AG09319 (cell line): Measurements from ENCODE around the gene RNF144A.
"Not testable (repeated sequence)": the region's sequence is repeated elsewhere in the genome, so short reads cannot be mapped to it uniquely, and the experiment has no call there.

Experiments
- DNase-seq: peaks from one replicate; pipeline ENCODE4 v3.0.0-alpha.2; 2010; ENCODE audit warnings: low read depth; ENCODE audit errors: extremely low read depth
- CTCF ChIP-seq: IDR thresholded peaks from 2 replicates; pipeline ENCODE4 v1.5.1; 2011; ENCODE audit warnings: low read depth, mild to moderate bottlenecking, inconsistent platforms, low read length, moderate library complexity

The RNF144A gene

GRCh38 chr2:6888724-6889123 is 28.5 kb upstream of the RNF144A start:
- no peak for TF ChIP-seq CTCF
- DNase-seq = no peak

GRCh38 chr2:6893876-6894482 is 23.2 kb upstream of the RNF144A start:
- TF ChIP-seq CTCF = no peak
- no peak for DNase-seq

- peak; percentile 36 for TF ChIP-seq CTCF
- DNase-seq = peak; percentile 14
Measured at GRCh38 chr2:6896930-6897759, 20.1 kb upstream of the RNF144A start.

- DNase-seq = not testable (repeated sequence)
Measured at GRCh38 chr2:6902581-6902980, 14.6 kb upstream of the RNF144A start.

- no peak for TF ChIP-seq CTCF
- no peak for DNase-seq
Measured at GRCh38 chr2:6905668-6906067, 11.5 kb upstream of the RNF144A start.

- no peak for DNase-seq
- no peak for TF ChIP-seq CTCF
Measured at GRCh38 chr2:6906165-6906741, 11.0 kb upstream of the RNF144A start.

- DNase-seq = no peak
- TF ChIP-seq CTCF = no peak
Measured at GRCh38 chr2:6908291-6908690, 8.9 kb upstream of the RNF144A start.
